Measurements from ENCODE around the gene MTMR1. TPM values are rescaled to one million over a fixed set of nuclear protein-coding genes. Genes with fewer than 3 reads are reported as not detected.
A peak's percentile ranks its signal among the peaks of the same experiment; 100 is the strongest.

The MTMR1 gene
- total RNA-seq, 2 experiments from 2014 or later: 33.6 to 34.4 TPM

- Mint-ChIP-seq H3K4me3 (no peak overlapping the region), H3K36me3 (ENCODE audit: low read depth) (peaks cover 5% of the 10 kb centered on the region), H3K27ac (no peak overlapping the region), H3K4me1 (ENCODE audit: low read depth) (no peaks in the 10 kb centered on the region), H3K9me3 (no peaks in the 10 kb centered on the region), H3K27me3 (no peaks in the 10 kb centered on the region)
- DNase-seq: no peak
- POLR2A ChIA-PET: no interaction called here
- no peaks in the 10 kb centered on the region for H3K9me3 ChIP-seq (ENCODE audit: control insufficient read depth in 1 of 2, insufficient read depth in 1 of 2, low read length in 2 of 2)
- TF ChIP-seq CTCF (IDR thresholded peaks at IDR 0.05): no peak
- ATAC-seq (ENCODE audit: poor library complexity): no peak
- no peak overlapping the region for H3K27ac ChIP-seq (ENCODE audit: low read depth in 1 of 2, low read length in 2 of 2)
- no peak overlapping the region for H3K4me3 ChIP-seq (ENCODE audit: low read length)
- intact Hi-C loops (cut with DNase I, micrococcal nuclease): loop anchor here in 1 of 2 experiments (5.0 kb wide), 2 partner anchors 591 to 911 kb away; no protein-coding TSS in a partner anchor
- H3K27me3 ChIP-seq (ENCODE audit: control insufficient read depth in 1 of 2, insufficient read depth in 2 of 2, low read length in 2 of 2): no peaks in the 10 kb centered on the region
- CTCF ChIA-PET: interaction anchor here (2.5 kb wide), 1 partner anchor 312 kb away, joined by 36 read pairs; no protein-coding TSS in a partner anchor
- H3K4me1 ChIP-seq (ENCODE audit: insufficient read depth, low read length): peaks cover 9% of the 10 kb centered on the region
- no peaks in the 10 kb centered on the region for H3K36me3 ChIP-seq (ENCODE audit: insufficient read depth, low read length)
These were observed 77.9 kb downstream of the MTMR1 start for GRCh38 chrX:150771116-150771515.

DNA sequence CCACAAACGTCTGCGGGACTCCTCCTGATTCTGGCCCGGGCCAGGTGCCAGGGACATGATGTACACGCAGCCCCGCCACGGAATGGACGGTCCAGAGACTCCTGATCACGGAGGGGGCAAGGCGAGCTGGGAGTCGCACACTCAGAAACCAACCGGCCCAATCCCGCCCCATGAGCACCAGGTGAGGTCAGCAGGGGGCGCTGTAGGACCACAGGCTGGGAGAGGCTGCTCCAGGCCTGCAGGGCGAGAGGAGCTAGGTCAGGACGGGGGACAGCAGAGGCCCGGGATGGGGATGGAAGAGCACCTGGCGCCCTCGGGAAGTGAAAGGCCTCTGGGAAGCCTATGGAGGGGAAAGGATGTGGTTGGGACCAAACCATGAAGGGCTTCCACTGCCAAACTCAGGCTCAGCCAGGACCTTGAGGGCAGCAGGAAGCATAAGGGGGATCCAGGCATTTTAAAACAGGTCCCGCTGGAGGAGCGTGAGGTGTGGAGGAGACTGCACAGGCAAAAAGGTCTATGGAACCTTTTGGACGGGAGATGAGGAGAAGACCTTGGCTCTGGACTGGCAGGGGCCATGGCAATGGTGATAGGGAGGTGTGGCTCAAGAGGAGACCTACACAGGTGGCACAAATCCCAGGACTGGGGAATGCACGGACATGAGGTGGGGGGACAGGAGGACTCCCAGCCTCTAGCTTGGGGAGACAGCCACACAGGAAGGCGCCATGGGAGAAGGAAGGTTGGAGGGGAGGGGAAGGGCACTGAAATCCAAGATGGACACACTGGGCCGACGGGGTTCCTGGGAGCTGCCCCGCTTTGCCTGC, 79.2 kb downstream of the MTMR1 start:
- Mint-ChIP-seq H3K36me3 (ENCODE audit: low read depth) (peaks cover 5% of the 10 kb centered on the region), H3K27me3 (no peaks in the 10 kb centered on the region), H3K9me3 (no peaks in the 10 kb centered on the region), H3K4me3 (no peak overlapping the region), H3K4me1 (ENCODE audit: low read depth) (no peaks in the 10 kb centered on the region), H3K27ac (no peak overlapping the region)
- DNase-seq (peak; percentile 51 to 81 (median 67)), ATAC-seq (ENCODE audit: poor library complexity) (peak; percentile 65)
- peak; percentile 64 for TF ChIP-seq CTCF (IDR thresholded peaks at IDR 0.05)
- CTCF ChIA-PET: interaction anchor here (0.9 to 2.5 kb wide), 4 partner anchors 10 to 311 kb away, joined by 3 to 36 read pairs (median 3); no protein-coding TSS in a partner anchor
- peaks cover 9% of the 10 kb centered on the region for H3K4me1 ChIP-seq (ENCODE audit: insufficient read depth, low read length)
- no peak overlapping the region for H3K27ac ChIP-seq (ENCODE audit: low read depth in 1 of 2, low read length in 2 of 2)
- no peak overlapping the region for H3K4me3 ChIP-seq (ENCODE audit: low read length)
- H3K27me3 ChIP-seq (ENCODE audit: control insufficient read depth in 1 of 2, insufficient read depth in 2 of 2, low read length in 2 of 2): no peaks in the 10 kb centered on the region
- POLR2A ChIA-PET: no interaction called here
- no peaks in the 10 kb centered on the region for H3K9me3 ChIP-seq (ENCODE audit: control insufficient read depth in 1 of 2, insufficient read depth in 1 of 2, low read length in 2 of 2)
- intact Hi-C loops (cut with DNase I, micrococcal nuclease): loop anchor here (1.0 to 5.0 kb wide), 3 partner anchors 310 to 910 kb away; no protein-coding TSS in a partner anchor
- no peaks in the 10 kb centered on the region for H3K36me3 ChIP-seq (ENCODE audit: insufficient read depth, low read length)

- ChIA-PET CTCF (interaction anchor here (2.5 kb wide), 1 partner anchor 310 kb away, joined by 36 read pairs; no protein-coding TSS in a partner anchor), POLR2A (no interaction called here)
- Histone ChIP-seq H3K27me3 (ENCODE audit: control insufficient read depth in 1 of 2, insufficient read depth in 2 of 2, low read length in 2 of 2) (no peaks in the 10 kb centered on the region), H3K9me3 (ENCODE audit: control insufficient read depth in 1 of 2, insufficient read depth in 1 of 2, low read length in 2 of 2) (no peaks in the 10 kb centered on the region), H3K4me1 (ENCODE audit: insufficient read depth, low read length) (peaks cover 6% of the 10 kb centered on the region), H3K4me3 (ENCODE audit: low read length) (no peak overlapping the region), H3K36me3 (ENCODE audit: insufficient read depth, low read length) (no peaks in the 10 kb centered on the region), H3K27ac (ENCODE audit: low read depth in 1 of 2, low read length in 2 of 2) (no peak overlapping the region)
- H3K27me3 Mint-ChIP-seq: no peaks in the 10 kb centered on the region
- no peak overlapping the region for H3K4me3 Mint-ChIP-seq
- H3K36me3 Mint-ChIP-seq (ENCODE audit: low read depth): peaks cover 5% of the 10 kb centered on the region
- no peaks in the 10 kb centered on the region for H3K4me1 Mint-ChIP-seq (ENCODE audit: low read depth)
- TF ChIP-seq CTCF (IDR thresholded peaks at IDR 0.05): no peak
- no peak for ATAC-seq (ENCODE audit: poor library complexity)
- no peak overlapping the region for H3K27ac Mint-ChIP-seq
- intact Hi-C loops (cut with DNase I, micrococcal nuclease): loop anchor here in 1 of 2 experiments (5.0 kb wide), 2 partner anchors 589 to 909 kb away; no protein-coding TSS in a partner anchor
- no peaks in the 10 kb centered on the region for H3K9me3 Mint-ChIP-seq
- no peak for DNase-seq
These were observed 79.9 kb downstream of the MTMR1 start for GRCh38 chrX:150773117-150773516.

All from CD4-positive, alpha-beta T cell (primary cell).